Smooth muscle cell (in vitro differentiated cells): Measurements from ENCODE around the gene CDPF1. TPM values are rescaled to one million over a fixed set of nuclear protein-coding genes. Genes with fewer than 3 reads are reported as not detected.

Experiments
- DNase-seq: peaks from one replicate; lab custom pipeline; 2025; ENCODE audit not compliant: unreplicated experiment; lab: John Stamatoyannopoulos, UW
- H2AFZ ChIP-seq: fragments of 200-600 bp; sonication (generic); 2 replicates; pipeline ENCODE4 v1.6.0; 2016; ENCODE audit warnings: antibody characterized with exemption, low read depth, mild to moderate bottlenecking
- H3F3A ChIP-seq: fragments of 200-600 bp; sonication (generic); 2 replicates; pipeline ENCODE4 v1.6.0; 2017; ENCODE audit warnings: antibody characterized with exemption, low read depth
- H3K27ac ChIP-seq: fragments of 200-600 bp; sonication (generic); 2 replicates; pipeline ENCODE4 v1.5.1; 2016; ENCODE audit warnings: low read depth, mild to moderate bottlenecking
- H3K27me3 ChIP-seq: fragments of 200-600 bp; sonication (generic); 2 replicates; pipeline ENCODE4 v1.6.1; 2016; ENCODE audit warnings: low read depth, mild to moderate bottlenecking
- H3K36me3 ChIP-seq: fragments of 200-600 bp; sonication (generic); 2 replicates; pipeline ENCODE4 v1.5.1; 2016; ENCODE audit warnings: low read depth
- H3K4me1 ChIP-seq: fragments of 200-600 bp; sonication (generic); 2 replicates; pipeline ENCODE4 v1.5.1; 2016; ENCODE audit warnings: low read depth
- H3K4me2 ChIP-seq: fragments of 200-600 bp; sonication (generic); 2 replicates; pipeline ENCODE4 v1.6.0; 2016; ENCODE audit warnings: mild to moderate bottlenecking
- H3K4me3 ChIP-seq: fragments of 200-600 bp; sonication (generic); 2 replicates; pipeline ENCODE4 v1.5.1; 2016; ENCODE audit warnings: mild to moderate bottlenecking
- H3K79me2 ChIP-seq: fragments of 200-600 bp; sonication (generic); 2 replicates; pipeline ENCODE4 v1.6.0; 2016; ENCODE audit warnings: low read depth, mild to moderate bottlenecking
- H3K9ac ChIP-seq: fragments of 200-600 bp; sonication (generic); 2 replicates; pipeline ENCODE4 v1.6.0; 2016; ENCODE audit warnings: low read depth
- H3K9me3 ChIP-seq: fragments of 200-600 bp; sonication (generic); replicated peaks from 2 replicates; pipeline ENCODE4 v1.5.1; 2016; ENCODE audit warnings: low read depth
- H4K20me1 ChIP-seq: fragments of 200-600 bp; sonication (generic); 2 replicates; pipeline ENCODE4 v1.6.0; 2016; ENCODE audit warnings: low read depth
- WGBS: methylation state at CpG from one replicate; pipeline ENCODE4 v1.1.7; 2016; ENCODE audit warnings: low lambda C conversion rate; 5-methylcytosine and 5-hydroxymethylcytosine counted together
- polyA plus RNA-seq: library from polyadenylated mRNA; unstranded; fragments of >200 nt; fragmentation: Nextera tagmentation; extraction: Ambion mirVana; gene quantifications from 2 replicates; pipeline ENCODE4 v1.2.1, GENCODE V29; 2016
- total RNA-seq: library from RNA; depleted of rRNA; stranded (reverse); fragments of >200 nt; gene quantifications from 2 replicates; pipeline ENCODE4 v1.2.3, GENCODE V29; 2014
- TF ChIP-seq, protein P1 (sequence below): fragments of 200-600 bp; sonication (generic); IDR thresholded peaks from 2 replicates; pipeline ENCODE4 v1.5.1; 2017; ENCODE audit warnings: borderline replicate concordance, mild to moderate bottlenecking, antibody characterized with exemption; ENCODE audit not compliant: insufficient read depth, poor library complexity, severe bottlenecking

CDPF1 gene
- total and polyA plus RNA-seq, 2 experiments from 2014 or later: 9.6 to 11.6 TPM

DNA sequence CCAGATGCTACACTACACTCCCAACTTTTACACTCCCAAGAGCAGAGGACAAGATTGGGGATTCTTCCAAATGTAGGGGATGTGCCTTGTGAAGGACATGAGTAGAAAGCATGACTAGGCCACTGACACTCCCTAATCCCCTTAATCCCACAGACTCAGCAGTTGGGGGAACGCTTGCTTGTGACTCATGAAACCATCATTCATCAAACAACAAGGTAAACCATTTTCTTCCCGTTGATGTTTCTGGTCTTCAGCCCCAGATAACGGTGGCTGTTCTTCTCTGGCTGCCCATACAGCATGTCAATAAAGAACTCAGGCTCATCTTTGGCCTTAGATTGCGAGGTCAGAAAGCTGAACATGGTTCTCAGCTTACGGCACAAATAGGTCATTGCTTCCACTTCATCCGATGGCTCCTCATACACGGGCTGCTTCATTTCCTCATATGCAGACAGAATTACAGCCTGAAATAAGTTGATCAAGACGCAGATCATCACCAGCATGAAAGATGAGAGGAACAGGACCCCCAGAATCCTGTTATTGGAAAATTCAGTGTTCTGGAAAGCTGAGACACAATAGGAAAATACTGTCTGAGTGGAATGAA is 6.4 kb upstream of the CDPF1 start:
- Histone ChIP-seq H3K27me3 (peaks cover 17% of the 10 kb centered on the region), H3K9me3 (no peaks in the 10 kb centered on the region), H3K4me1 (no peaks in the 10 kb centered on the region), H3K27ac (no peak overlapping the region), H3K79me2 (no peaks in the 10 kb centered on the region), H3F3A (no peaks in the 10 kb centered on the region), H3K36me3 (no peaks in the 10 kb centered on the region), H2AFZ (no peak overlapping the region), H3K9ac (no peak overlapping the region), H4K20me1 (no peaks in the 10 kb centered on the region), H3K4me3 (no peak overlapping the region), H3K4me2 (peak overlapping the region; percentile 2)
- WGBS: 44% methylated on average over 8 of the region's 8 CpGs
- no peak for DNase-seq
- TF ChIP-seq, protein P1, sequence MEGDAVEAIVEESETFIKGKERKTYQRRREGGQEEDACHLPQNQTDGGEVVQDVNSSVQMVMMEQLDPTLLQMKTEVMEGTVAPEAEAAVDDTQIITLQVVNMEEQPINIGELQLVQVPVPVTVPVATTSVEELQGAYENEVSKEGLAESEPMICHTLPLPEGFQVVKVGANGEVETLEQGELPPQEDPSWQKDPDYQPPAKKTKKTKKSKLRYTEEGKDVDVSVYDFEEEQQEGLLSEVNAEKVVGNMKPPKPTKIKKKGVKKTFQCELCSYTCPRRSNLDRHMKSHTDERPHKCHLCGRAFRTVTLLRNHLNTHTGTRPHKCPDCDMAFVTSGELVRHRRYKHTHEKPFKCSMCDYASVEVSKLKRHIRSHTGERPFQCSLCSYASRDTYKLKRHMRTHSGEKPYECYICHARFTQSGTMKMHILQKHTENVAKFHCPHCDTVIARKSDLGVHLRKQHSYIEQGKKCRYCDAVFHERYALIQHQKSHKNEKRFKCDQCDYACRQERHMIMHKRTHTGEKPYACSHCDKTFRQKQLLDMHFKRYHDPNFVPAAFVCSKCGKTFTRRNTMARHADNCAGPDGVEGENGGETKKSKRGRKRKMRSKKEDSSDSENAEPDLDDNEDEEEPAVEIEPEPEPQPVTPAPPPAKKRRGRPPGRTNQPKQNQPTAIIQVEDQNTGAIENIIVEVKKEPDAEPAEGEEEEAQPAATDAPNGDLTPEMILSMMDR: no peak

DNA sequence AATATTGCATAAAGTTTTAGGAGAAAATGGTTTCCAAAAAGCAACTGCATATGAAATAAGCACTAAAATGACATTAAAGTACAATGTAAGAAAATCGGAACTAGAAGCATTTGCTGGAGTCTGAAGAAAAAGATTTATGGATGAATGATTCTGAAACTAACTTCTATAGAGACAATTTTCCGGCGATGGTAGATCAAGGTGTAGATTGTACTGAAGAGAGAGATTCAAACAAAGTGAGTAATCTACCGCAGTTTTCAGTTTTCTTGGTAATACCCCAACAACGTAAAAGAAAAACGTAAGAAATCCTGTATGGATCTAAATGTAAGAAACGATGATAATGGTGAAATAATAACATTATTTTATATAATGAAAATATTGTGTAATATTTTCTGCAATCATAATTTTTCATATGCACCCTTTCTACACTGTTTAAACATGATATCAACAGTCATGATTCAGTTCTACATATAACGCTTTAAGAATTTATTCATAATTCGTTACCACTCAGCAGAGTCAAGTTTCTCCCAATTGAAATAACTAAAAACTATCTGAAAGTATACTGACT is 1.8 kb upstream of the CDPF1 start:
- no peak overlapping the region for H3K27ac ChIP-seq
- H3K4me2 ChIP-seq: peak overlapping the region; percentile 92
- no peak overlapping the region for H3K9ac ChIP-seq
- H3K36me3 ChIP-seq: no peaks in the 10 kb centered on the region
- TF ChIP-seq, protein P1: no peak
- H3K27me3 ChIP-seq: no peaks in the 10 kb centered on the region
- no peak overlapping the region for H3K4me3 ChIP-seq
- no peaks in the 10 kb centered on the region for H3K79me2 ChIP-seq
- DNase-seq: no peak
- H4K20me1 ChIP-seq: no peaks in the 10 kb centered on the region
- H3F3A ChIP-seq: no peaks in the 10 kb centered on the region
- no peak overlapping the region for H2AFZ ChIP-seq
- no peaks in the 10 kb centered on the region for H3K9me3 ChIP-seq
- H3K4me1 ChIP-seq: peaks cover 13% of the 10 kb centered on the region
- 96% methylated on average over 9 of the region's 9 CpGs for WGBS

DNA sequence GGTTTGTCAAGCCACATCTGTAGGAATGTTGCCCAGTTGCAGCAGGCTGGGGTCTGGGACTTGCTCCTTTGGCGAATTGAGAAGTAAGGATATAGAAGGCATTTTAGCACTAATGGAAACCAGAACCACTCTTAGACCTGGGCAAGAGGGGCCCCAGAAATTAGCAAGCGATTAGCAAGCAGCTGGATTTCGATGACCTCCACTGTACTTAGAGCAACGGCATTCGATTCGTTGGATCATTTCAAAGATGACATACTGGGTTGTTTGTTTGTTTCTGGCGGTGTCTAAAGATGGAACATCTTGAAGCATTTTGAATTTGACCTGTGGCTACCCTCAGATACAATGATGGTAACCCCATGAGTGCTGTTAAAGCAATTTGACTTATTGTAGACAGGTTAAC is 1.2 kb upstream of the CDPF1 start:
- Histone ChIP-seq H3K27me3 (no peaks in the 10 kb centered on the region), H2AFZ (no peak overlapping the region), H3K9me3 (no peaks in the 10 kb centered on the region), H3K27ac (no peak overlapping the region), H3K4me2 (peak overlapping the region; percentile 92), H3K36me3 (no peaks in the 10 kb centered on the region), H3K4me3 (no peak overlapping the region), H3K79me2 (no peaks in the 10 kb centered on the region), H4K20me1 (no peaks in the 10 kb centered on the region), H3K4me1 (peaks cover 13% of the 10 kb centered on the region), H3K9ac (no peak overlapping the region), H3F3A (no peaks in the 10 kb centered on the region)
- TF ChIP-seq, protein P1: no peak
- WGBS: 96% methylated on average over 7 of the region's 7 CpGs
- DNase-seq: no peak

DNA sequence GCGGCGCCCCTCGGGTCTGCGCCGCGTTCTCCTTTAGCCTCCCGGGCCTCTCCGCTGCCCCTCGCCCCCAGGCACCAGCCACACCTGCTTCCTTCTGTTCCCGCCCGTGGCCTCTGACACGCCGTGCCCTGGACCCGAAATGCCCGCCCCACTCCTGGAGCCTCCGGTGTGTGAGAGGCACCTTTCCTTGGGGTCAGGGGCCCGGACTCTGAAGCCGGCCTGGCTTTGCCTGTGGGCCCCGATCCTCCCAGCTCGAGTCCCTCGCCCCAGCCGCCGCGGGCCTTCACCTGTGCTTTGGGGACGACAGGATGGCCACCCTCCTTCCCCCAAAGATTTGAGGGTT is 661 bp upstream of the CDPF1 start:
- TF ChIP-seq, protein P1: no peak
- Histone ChIP-seq H2AFZ (peak overlapping the region; percentile 77), H3K36me3 (no peaks in the 10 kb centered on the region), H3F3A (no peaks in the 10 kb centered on the region), H3K79me2 (no peaks in the 10 kb centered on the region), H3K4me3 (peak overlapping the region; percentile 67), H3K4me2 (peak overlapping the region; percentile 92), H3K9ac (peak overlapping the region; percentile 26), H4K20me1 (no peaks in the 10 kb centered on the region), H3K4me1 (peaks cover 13% of the 10 kb centered on the region), H3K9me3 (no peaks in the 10 kb centered on the region), H3K27me3 (no peaks in the 10 kb centered on the region), H3K27ac (no peak overlapping the region)
- no peak for DNase-seq
- WGBS: 58% methylated on average over 24 of the region's 25 CpGs
